A673 (cell line): ENCODE measurements around the gene ABCD3. TPM values are rescaled to one million over a fixed set of nuclear protein-coding genes. Genes with fewer than 3 reads are reported as not detected.
"Not testable (repeated sequence)": the region's sequence is repeated elsewhere in the genome, so short reads cannot be mapped to it uniquely, and the experiment has no call there.

Experiments
- BruUV-seq: library from RNA; stranded (reverse); fragments of 400-500 nt; replicated peaks from 2 replicates; lab custom pipeline; 2021; lab: Mats Ljungman, UMichigan
- CTCF ChIA-PET: fragments of 300-600 bp; sonication (Branson Sonifier 250); formaldehyde crosslinking; loops from one replicate; lab custom pipeline; 2022; ENCODE audit warnings: antibody characterized with exemption; lab: Charles Lee
- POLR2A ChIA-PET: fragments of 300-600 bp; sonication (Branson Sonifier 250); formaldehyde crosslinking; loops from one replicate; lab custom pipeline; 2022; ENCODE audit warnings: antibody characterized with exemption; ENCODE audit not compliant: low non-redundant PET; lab: Charles Lee
- DNase-seq: peaks from one replicate; pipeline ENCODE4 v3.0.0-alpha.2; 2015; ENCODE audit warnings: low spot score
- H3K27ac ChIP-seq: fragments of 200-600 bp; sonication (generic); 2 replicates; pipeline ENCODE4 v1.5.1; 2016; ENCODE audit warnings: mixed run types, low read depth, mild to moderate bottlenecking, mixed read lengths, antibody characterized with exemption, low read length; ENCODE audit not compliant: poor library complexity, severe bottlenecking
- H3K27me3 ChIP-seq: fragments of 200-600 bp; sonication (generic); replicated peaks from 2 replicates; pipeline ENCODE4 v1.6.1; 2017; ENCODE audit warnings: mixed run types, low read depth, mild to moderate bottlenecking, mixed read lengths, antibody characterized with exemption, low read length; ENCODE audit not compliant: insufficient read depth, poor library complexity
- H3K36me3 ChIP-seq: fragments of 200-600 bp; sonication (generic); 2 replicates; pipeline ENCODE4 v1.6.1; 2016; ENCODE audit warnings: mixed run types, mild to moderate bottlenecking, mixed read lengths, antibody characterized with exemption, low read length; ENCODE audit not compliant: insufficient read depth, poor library complexity, severe bottlenecking
- H3K4me1 ChIP-seq: fragments of 200-600 bp; sonication (generic); 2 replicates; pipeline ENCODE4 v1.6.1; 2017; ENCODE audit warnings: mixed run types, mild to moderate bottlenecking, mixed read lengths, antibody characterized with exemption, low read length; ENCODE audit not compliant: insufficient read depth, poor library complexity, severe bottlenecking
- H3K4me3 ChIP-seq: fragments of 200-600 bp; sonication (generic); 2 replicates; pipeline ENCODE4 v1.5.1; 2016; ENCODE audit warnings: low read depth, mixed run types, mild to moderate bottlenecking, mixed read lengths, low read length; ENCODE audit not compliant: poor library complexity, severe bottlenecking
- H3K9me3 ChIP-seq: fragments of 200-600 bp; sonication (generic); 2 replicates; pipeline ENCODE4 v1.6.1; 2016; ENCODE audit warnings: mixed run types, low read depth, mild to moderate bottlenecking, mixed read lengths, antibody characterized with exemption, low read length; ENCODE audit not compliant: poor library complexity, severe bottlenecking
- CTCF ChIP-seq: fragments of 300-800, 200-600 bp; sonication (generic); conservative IDR thresholded peaks from 2 replicates; pipeline ENCODE4 v1.5.1; 2017; ENCODE audit warnings: low read depth, mild to moderate bottlenecking, antibody characterized with exemption, low read length, moderate library complexity, mixed read lengths
- EZH2 ChIP-seq: fragments of 200-600 bp; sonication (generic); IDR thresholded peaks from 2 replicates; pipeline ENCODE4 v1.6.1; 2017; ENCODE audit warnings: borderline replicate concordance, low read depth, mild to moderate bottlenecking, mixed read lengths, antibody characterized with exemption, low read length; ENCODE audit not compliant: poor library complexity, severe bottlenecking
- intact Hi-C: fragments of 100-400 bp; cut with micrococcal nuclease; formaldehyde crosslinking; loops from one replicate; pipeline ENCODE4 v1.10.0; 2022; ENCODE audit not compliant: unreplicated experiment
- total RNA-seq: library from RNA; stranded (reverse); gene quantifications from 2 replicates; pipeline ENCODE4 v1.2.3, GENCODE V29; 2021

The ABCD3 gene
- total RNA-seq, 1 experiment from 2014 or later, result 65.0 TPM

GRCh38 chr1:94425821-94426484, 7.8 kb downstream of the ABCD3 start:
- Histone ChIP-seq H3K27ac (no peak overlapping the region), H3K4me3 (no peak overlapping the region), H3K36me3 (no peaks in the 10 kb centered on the region), H3K4me1 (no peaks in the 10 kb centered on the region), H3K9me3 (peaks cover 7% of the 10 kb centered on the region), H3K27me3 (no peaks in the 10 kb centered on the region)
- POLR2A ChIA-PET, result no interaction called here
- TF ChIP-seq EZH2 (no peak), CTCF (no peak)
- DNase-seq, result no peak
- CTCF ChIA-PET, result no interaction called here
- intact Hi-C loops, result no loop called here
- no TSS peak for BruUV-seq

DNA sequence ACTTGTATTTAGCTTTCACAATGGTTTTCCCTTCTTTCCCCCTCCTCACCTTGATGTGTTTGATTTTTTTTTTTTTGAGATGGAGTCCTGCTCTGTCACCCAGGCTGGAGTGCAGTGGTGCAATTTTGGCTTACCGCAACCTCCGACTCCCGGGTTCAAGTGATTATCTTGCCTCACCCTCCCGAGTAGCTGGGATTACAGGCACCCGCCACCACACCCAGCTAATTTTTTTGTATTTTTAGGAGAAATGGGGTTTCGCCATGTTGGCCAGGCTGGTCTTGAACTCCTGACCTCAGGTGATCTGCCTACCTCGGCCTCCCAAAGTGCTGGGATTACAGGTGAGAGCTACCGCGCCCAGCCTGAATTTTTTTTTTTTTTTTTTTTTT, 8.3 kb downstream of the ABCD3 start:
- intact Hi-C loops, BruUV-seq, H3K9me3 ChIP-seq, CTCF ChIA-PET, H3K27ac ChIP-seq, H3K4me1 ChIP-seq, H3K36me3 ChIP-seq, H3K4me3 ChIP-seq, H3K27me3 ChIP-seq, POLR2A ChIA-PET, DNase-seq: not testable (repeated sequence)

DNA sequence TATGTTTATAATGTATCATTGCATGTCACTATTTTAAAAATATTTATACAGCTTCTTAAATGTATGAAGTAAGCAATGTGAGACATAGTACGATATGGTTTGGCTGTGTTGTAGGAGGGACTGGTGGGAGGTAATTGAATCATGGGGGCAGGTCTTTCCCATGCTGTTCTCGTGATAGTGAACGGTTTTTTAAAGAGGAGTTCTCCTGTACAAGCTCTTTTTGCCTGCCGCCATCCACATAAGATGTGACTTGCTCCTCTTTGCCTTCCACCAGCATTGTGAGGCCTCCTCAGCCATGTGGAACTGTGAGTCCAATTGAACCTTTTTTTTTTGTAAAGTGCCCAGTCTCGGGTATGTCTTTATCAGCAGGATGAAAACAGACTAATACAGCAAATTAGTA, 10.3 kb downstream of the ABCD3 start:
- TF ChIP-seq EZH2, result no peak
- TF ChIP-seq CTCF, result no peak
- no peaks in the 10 kb centered on the region for H3K36me3 ChIP-seq
- H3K4me3 ChIP-seq, result no peak overlapping the region
- no peaks in the 10 kb centered on the region for H3K4me1 ChIP-seq
- H3K9me3 ChIP-seq, result peaks cover 7% of the 10 kb centered on the region
- ChIA-PET CTCF (no interaction called here), POLR2A (no interaction called here)
- BruUV-seq, result no TSS peak
- H3K27me3 ChIP-seq, result no peaks in the 10 kb centered on the region
- intact Hi-C loops, result no loop called here
- H3K27ac ChIP-seq, result no peak overlapping the region
- DNase-seq, result no peak

DNA sequence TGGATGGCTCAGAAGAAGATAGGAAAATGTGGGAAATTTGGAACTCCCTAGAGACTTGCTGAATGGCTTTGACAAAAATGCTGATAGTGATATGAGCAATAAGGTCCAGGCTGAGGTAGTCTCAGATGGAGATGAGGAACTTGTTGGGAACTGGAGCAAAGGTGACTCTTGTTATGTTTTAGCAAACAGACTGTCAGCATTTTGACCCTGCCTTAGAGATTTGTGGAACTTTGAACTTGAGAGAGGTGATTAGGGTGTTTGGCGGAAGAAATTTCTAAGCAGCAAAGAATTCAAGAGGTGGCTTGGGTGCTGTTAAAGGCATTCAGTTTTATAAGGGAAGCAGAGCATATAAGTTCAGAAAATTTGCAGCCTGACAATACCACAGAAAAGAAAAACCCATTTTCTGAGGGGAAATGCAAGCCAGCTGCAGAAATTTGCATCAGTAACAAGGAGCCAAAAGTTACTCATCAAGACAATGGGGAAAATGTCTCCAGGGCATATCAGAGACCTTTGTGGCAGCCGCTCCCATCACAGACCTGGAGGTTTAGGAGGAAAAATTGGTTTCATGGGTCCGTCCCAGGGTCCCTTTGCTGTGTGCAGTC, 10.8 kb downstream of the ABCD3 start:
- H3K27me3 ChIP-seq, BruUV-seq, CTCF ChIA-PET, DNase-seq, H3K4me1 ChIP-seq, intact Hi-C loops, H3K36me3 ChIP-seq, H3K27ac ChIP-seq, H3K9me3 ChIP-seq, H3K4me3 ChIP-seq, POLR2A ChIA-PET: not testable (repeated sequence)

- H3K4me1 ChIP-seq, CTCF ChIA-PET, H3K4me3 ChIP-seq, H3K9me3 ChIP-seq, BruUV-seq, DNase-seq, H3K27ac ChIP-seq, H3K27me3 ChIP-seq, H3K36me3 ChIP-seq, intact Hi-C loops, POLR2A ChIA-PET: not testable (repeated sequence)
Measured at GRCh38 chr1:94430066-94430465, 11.9 kb downstream of the ABCD3 start.
